ENCODE measurements around the gene ACRV1. TPM values are rescaled to one million over a fixed set of nuclear protein-coding genes. Genes with fewer than 3 reads are reported as not detected.
"Not testable (repeated sequence)": the region's sequence is repeated elsewhere in the genome, so short reads cannot be mapped to it uniquely, and the experiment has no call there.

ACRV1 gene
- polyA plus RNA-seq (2013, experiment 1 of 2; ENCODE audit: insufficient read length) = 0.40 TPM
- polyA plus RNA-seq (2013, experiment 2 of 2; ENCODE audit: insufficient read length) = 0.22 TPM

GRCh38 chr11:125680747-125681146 lies at the start of gene ACRV1:
Gene ACRV1, minus strand, starts transcription at chr11:125680847. Its CDS starts 67 bp downstream, at chr11:125680780.
- no peak for DNase-seq

GRCh38 chr11:125728969-125729368 lies 48.3 kb upstream of the ACRV1 start:
- DNase-seq = no peak

GRCh38 chr11:125724125-125724524 lies 43.5 kb upstream of the ACRV1 start:
- DNase-seq = no peak

GRCh38 chr11:125720781-125721180 lies 40.1 kb upstream of the ACRV1 start:
- no peak for DNase-seq

GRCh38 chr11:125704686-125705085 lies 24.0 kb upstream of the ACRV1 start:
- DNase-seq = not testable (repeated sequence)

- DNase-seq = no peak
These were observed 21.4 kb upstream of the ACRV1 start for GRCh38 chr11:125701858-125702621.

GRCh38 chr11:125701018-125701610 lies 20.5 kb upstream of the ACRV1 start:
- DNase-seq = no peak

- no peak for DNase-seq
These were observed 14.3 kb upstream of the ACRV1 start for GRCh38 chr11:125694951-125695350.

GRCh38 chr11:125692887-125693286 lies 12.2 kb upstream of the ACRV1 start:
- DNase-seq = no peak

- no peak for DNase-seq
These were observed 9.4 kb upstream of the ACRV1 start for GRCh38 chr11:125690006-125690405.

- DNase-seq = no peak
These were observed 8.7 kb upstream of the ACRV1 start for GRCh38 chr11:125689274-125689859.

GRCh38 chr11:125688632-125689031 lies 8.0 kb upstream of the ACRV1 start:
- DNase-seq = no peak

GRCh38 chr11:125688066-125688465 lies 7.4 kb upstream of the ACRV1 start:
- DNase-seq = no peak

GRCh38 chr11:125685228-125685627 lies 4.6 kb upstream of the ACRV1 start:
- DNase-seq = no peak

- DNase-seq = no peak
These were observed 810 bp downstream of the ACRV1 start for GRCh38 chr11:125679837-125680236.

- DNase-seq = no peak
These were observed 1.2 kb downstream of the ACRV1 start for GRCh38 chr11:125679397-125679796.

GRCh38 chr11:125675196-125675595 lies 5.5 kb downstream of the ACRV1 start:
- DNase-seq = no peak

- DNase-seq = no peak
These were observed 6.4 kb downstream of the ACRV1 start for GRCh38 chr11:125674210-125674609.

GRCh38 chr11:125671561-125671960 lies 9.1 kb downstream of the ACRV1 start:
- DNase-seq = no peak

GRCh38 chr11:125670172-125670571 lies 10.5 kb downstream of the ACRV1 start:
- no peak for DNase-seq

GRCh38 chr11:125667151-125667550 lies 13.5 kb downstream of the ACRV1 start:
- no peak for DNase-seq

- no peak for DNase-seq
These were observed 16.7 kb downstream of the ACRV1 start for GRCh38 chr11:125663910-125664309.

GRCh38 chr11:125662689-125663088 lies 18.0 kb downstream of the ACRV1 start:
- DNase-seq = no peak

Measured in fibroblast of skin of abdomen (primary cell).